Hematopoietic multipotent progenitor cell treated with erythropoietin and hydrocortisone succinate and interleukin-3 and kit ligand, for 4 days (in vitro differentiated cells): ENCODE results near the gene RMRP.
A peak's percentile ranks its signal among the peaks of the same experiment; 100 is the strongest.

Experiments
- DNase-seq: peaks from one replicate; pipeline ENCODE4 v3.0.0-alpha.2; 2015

RMRP gene

GRCh38 chr9:35657546-35658136 lies at the start of gene RMRP:
RMRP (minus strand) TSS chr9:35658019.
- DNase-seq: peak; percentile 99

- no peak for DNase-seq
These were observed 49.1 kb upstream of the RMRP start for GRCh38 chr9:35706951-35707350.

- no peak for DNase-seq
These were observed 48.1 kb upstream of the RMRP start for GRCh38 chr9:35705836-35706430.

- DNase-seq: no peak
These were observed 47.6 kb upstream of the RMRP start for GRCh38 chr9:35705372-35705771.

GRCh38 chr9:35703906-35704672 lies 46.3 kb upstream of the RMRP start:
- DNase-seq: no peak

GRCh38 chr9:35702696-35703095 lies 44.9 kb upstream of the RMRP start:
- no peak for DNase-seq

GRCh38 chr9:35700942-35701341 lies 43.1 kb upstream of the RMRP start:
- DNase-seq: no peak

GRCh38 chr9:35700031-35700430 lies 42.2 kb upstream of the RMRP start:
- DNase-seq: no peak

- DNase-seq: no peak
These were observed 40.4 kb upstream of the RMRP start for GRCh38 chr9:35698231-35698630.

- no peak for DNase-seq
These were observed 39.7 kb upstream of the RMRP start for GRCh38 chr9:35697486-35697885.

- DNase-seq: peak; percentile 75
These were observed 38.8 kb upstream of the RMRP start for GRCh38 chr9:35696520-35697215.

GRCh38 chr9:35695943-35696401 lies 38.2 kb upstream of the RMRP start:
- DNase-seq: no peak

GRCh38 chr9:35691757-35692301 lies 34.0 kb upstream of the RMRP start:
- no peak for DNase-seq

- no peak for DNase-seq
These were observed 33.5 kb upstream of the RMRP start for GRCh38 chr9:35691334-35691650.

GRCh38 chr9:35690614-35691333 lies 33.0 kb upstream of the RMRP start:
- peak; percentile 68 for DNase-seq

- no peak for DNase-seq
These were observed 32.4 kb upstream of the RMRP start for GRCh38 chr9:35690294-35690613.

GRCh38 chr9:35689542-35690293 lies 31.9 kb upstream of the RMRP start, which contains the start of gene TPM2:
TPM2 (minus strand) TSS chr9:35689925; CDS start chr9:35689817, 108 bp downstream.
- DNase-seq: no peak

GRCh38 chr9:35688558-35689541 lies 31.0 kb upstream of the RMRP start:
- DNase-seq: peak; percentile 40

GRCh38 chr9:35687972-35688557 lies 30.2 kb upstream of the RMRP start:
- no peak for DNase-seq

- no peak for DNase-seq
These were observed 29.5 kb upstream of the RMRP start for GRCh38 chr9:35687306-35687705.
